Measurements from ENCODE around the gene PCDHGA2. TPM values are rescaled to one million over a fixed set of nuclear protein-coding genes. Genes with fewer than 3 reads are reported as not detected.

Gene PCDHGA2
- total RNA-seq, 1 experiment from 2014 or later = not detected

- intact Hi-C loops (cut with micrococcal nuclease; ENCODE audit: unreplicated experiment) = no loop called here
- H3K27me3 Mint-ChIP-seq (ENCODE audit: unreplicated experiment) = no peaks in the 10 kb centered on the region
- peaks cover 19% of the 10 kb centered on the region for H3K9me3 Mint-ChIP-seq (ENCODE audit: low read depth, unreplicated experiment)
- no peak within 1 kb of the TSS for H3K4me3 Mint-ChIP-seq (ENCODE audit: low read depth, unreplicated experiment)
- BruUV-seq (replicated peaks) = no TSS peak
- CTCF ChIA-PET = interaction anchor here (0.5 kb wide), 1 partner anchor 53 kb away, joined by 3 read pairs; no protein-coding TSS in a partner anchor
- no peak within 1 kb of the TSS for H3K27ac Mint-ChIP-seq (ENCODE audit: unreplicated experiment)
- no peaks in the 10 kb centered on the region for H3K4me1 Mint-ChIP-seq (ENCODE audit: low read depth, unreplicated experiment)
- H3K36me3 Mint-ChIP-seq (ENCODE audit: insufficient read depth, unreplicated experiment) = peaks cover 5% of the 10 kb centered on the region
- TF ChIP-seq, protein P1, sequence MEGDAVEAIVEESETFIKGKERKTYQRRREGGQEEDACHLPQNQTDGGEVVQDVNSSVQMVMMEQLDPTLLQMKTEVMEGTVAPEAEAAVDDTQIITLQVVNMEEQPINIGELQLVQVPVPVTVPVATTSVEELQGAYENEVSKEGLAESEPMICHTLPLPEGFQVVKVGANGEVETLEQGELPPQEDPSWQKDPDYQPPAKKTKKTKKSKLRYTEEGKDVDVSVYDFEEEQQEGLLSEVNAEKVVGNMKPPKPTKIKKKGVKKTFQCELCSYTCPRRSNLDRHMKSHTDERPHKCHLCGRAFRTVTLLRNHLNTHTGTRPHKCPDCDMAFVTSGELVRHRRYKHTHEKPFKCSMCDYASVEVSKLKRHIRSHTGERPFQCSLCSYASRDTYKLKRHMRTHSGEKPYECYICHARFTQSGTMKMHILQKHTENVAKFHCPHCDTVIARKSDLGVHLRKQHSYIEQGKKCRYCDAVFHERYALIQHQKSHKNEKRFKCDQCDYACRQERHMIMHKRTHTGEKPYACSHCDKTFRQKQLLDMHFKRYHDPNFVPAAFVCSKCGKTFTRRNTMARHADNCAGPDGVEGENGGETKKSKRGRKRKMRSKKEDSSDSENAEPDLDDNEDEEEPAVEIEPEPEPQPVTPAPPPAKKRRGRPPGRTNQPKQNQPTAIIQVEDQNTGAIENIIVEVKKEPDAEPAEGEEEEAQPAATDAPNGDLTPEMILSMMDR (IDR thresholded peaks at IDR 0.05; ENCODE audit: unreplicated experiment) = no peak
- DNase-seq = no peak
Observed at GRCh38 chr5:141354900-141355469, 16.4 kb downstream of the PCDHGA2 start, which contains the start of gene PCDHGA4. PCDHGA4 (plus strand) TSS chr5:141355021; CDS start chr5:141355108, 87 bp downstream.

- DNase-seq = no peak
- Mint-ChIP-seq H3K27me3 (ENCODE audit: unreplicated experiment) (no peaks in the 10 kb centered on the region), H3K27ac (ENCODE audit: unreplicated experiment) (no peak overlapping the region), H3K36me3 (ENCODE audit: insufficient read depth, unreplicated experiment) (no peaks in the 10 kb centered on the region), H3K4me1 (ENCODE audit: low read depth, unreplicated experiment) (no peaks in the 10 kb centered on the region), H3K9me3 (ENCODE audit: low read depth, unreplicated experiment) (peaks cover 18% of the 10 kb centered on the region), H3K4me3 (ENCODE audit: low read depth, unreplicated experiment) (no peak overlapping the region)
- BruUV-seq (replicated peaks) = no TSS peak
- CTCF ChIA-PET = interaction anchor here (0.5 kb wide), 1 partner anchor 54 kb away, joined by 3 read pairs; no protein-coding TSS in a partner anchor
- TF ChIP-seq, protein P1 (IDR thresholded peaks at IDR 0.05; ENCODE audit: unreplicated experiment) = no peak
- intact Hi-C loops (cut with micrococcal nuclease; ENCODE audit: unreplicated experiment) = no loop called here
Observed at GRCh38 chr5:141355641-141356040, 17.1 kb downstream of the PCDHGA2 start.

DNA sequence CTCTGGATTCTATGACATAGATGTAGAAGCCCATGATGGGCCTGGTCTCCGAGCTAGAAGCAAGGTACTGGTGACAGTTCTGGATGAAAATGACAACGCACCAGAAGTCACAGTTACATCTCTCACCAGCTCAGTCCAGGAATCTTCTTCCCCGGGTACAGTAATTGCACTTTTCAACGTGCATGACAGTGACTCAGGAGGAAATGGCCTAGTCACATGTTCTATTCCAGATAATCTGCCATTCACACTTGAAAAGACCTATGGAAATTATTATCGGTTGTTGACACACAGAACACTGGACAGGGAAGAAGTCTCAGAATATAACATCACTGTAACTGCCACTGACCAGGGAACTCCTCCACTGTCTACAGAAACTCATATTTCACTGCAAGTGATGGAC, 17.6 kb downstream of the PCDHGA2 start:
- Mint-ChIP-seq H3K9me3 (ENCODE audit: low read depth, unreplicated experiment) (peaks cover 19% of the 10 kb centered on the region), H3K27me3 (ENCODE audit: unreplicated experiment) (no peaks in the 10 kb centered on the region), H3K27ac (ENCODE audit: unreplicated experiment) (no peak overlapping the region), H3K36me3 (ENCODE audit: insufficient read depth, unreplicated experiment) (no peaks in the 10 kb centered on the region), H3K4me3 (ENCODE audit: low read depth, unreplicated experiment) (no peak overlapping the region), H3K4me1 (ENCODE audit: low read depth, unreplicated experiment) (no peaks in the 10 kb centered on the region)
- intact Hi-C loops (cut with micrococcal nuclease; ENCODE audit: unreplicated experiment) = no loop called here
- TF ChIP-seq, protein P1 (IDR thresholded peaks at IDR 0.05; ENCODE audit: unreplicated experiment) = no peak
- DNase-seq = no peak
- CTCF ChIA-PET = no interaction called here
- BruUV-seq (replicated peaks) = no TSS peak

- TF ChIP-seq, protein P1 (IDR thresholded peaks at IDR 0.05; ENCODE audit: unreplicated experiment) = no peak
- DNase-seq = no peak
- CTCF ChIA-PET = no interaction called here
- Mint-ChIP-seq H3K27ac (ENCODE audit: unreplicated experiment) (no peak overlapping the region), H3K9me3 (ENCODE audit: low read depth, unreplicated experiment) (peaks cover 19% of the 10 kb centered on the region), H3K4me3 (ENCODE audit: low read depth, unreplicated experiment) (no peak overlapping the region), H3K27me3 (ENCODE audit: unreplicated experiment) (no peaks in the 10 kb centered on the region), H3K4me1 (ENCODE audit: low read depth, unreplicated experiment) (no peaks in the 10 kb centered on the region), H3K36me3 (ENCODE audit: insufficient read depth, unreplicated experiment) (peaks cover 3% of the 10 kb centered on the region)
- intact Hi-C loops (cut with micrococcal nuclease; ENCODE audit: unreplicated experiment) = no loop called here
- BruUV-seq (replicated peaks) = no TSS peak
Observed at GRCh38 chr5:141356950-141357349, 18.4 kb downstream of the PCDHGA2 start.
